ENCODE measurements around the gene AKAP12. TPM values are rescaled to one million over a fixed set of nuclear protein-coding genes. Genes with fewer than 3 reads are reported as not detected.
"Not testable (repeated sequence)": the region's sequence is repeated elsewhere in the genome, so short reads cannot be mapped to it uniquely, and the experiment has no call there.

Gene AKAP12
- total RNA-seq, 2 donors from 2014 or later: 9.4 to 25.2 TPM

- DNase-seq: no peak
- no peak for ATAC-seq
- intact Hi-C loops (cut with DNase I, micrococcal nuclease): no loop called here
Observed at GRCh38 chr6:151297886-151298285, 58.1 kb downstream of the AKAP12 start.

- DNase-seq (no peak), ATAC-seq (no peak)
- intact Hi-C loops (cut with DNase I, micrococcal nuclease): no loop called here
Observed at GRCh38 chr6:151299011-151299410, 59.2 kb downstream of the AKAP12 start.

DNA sequence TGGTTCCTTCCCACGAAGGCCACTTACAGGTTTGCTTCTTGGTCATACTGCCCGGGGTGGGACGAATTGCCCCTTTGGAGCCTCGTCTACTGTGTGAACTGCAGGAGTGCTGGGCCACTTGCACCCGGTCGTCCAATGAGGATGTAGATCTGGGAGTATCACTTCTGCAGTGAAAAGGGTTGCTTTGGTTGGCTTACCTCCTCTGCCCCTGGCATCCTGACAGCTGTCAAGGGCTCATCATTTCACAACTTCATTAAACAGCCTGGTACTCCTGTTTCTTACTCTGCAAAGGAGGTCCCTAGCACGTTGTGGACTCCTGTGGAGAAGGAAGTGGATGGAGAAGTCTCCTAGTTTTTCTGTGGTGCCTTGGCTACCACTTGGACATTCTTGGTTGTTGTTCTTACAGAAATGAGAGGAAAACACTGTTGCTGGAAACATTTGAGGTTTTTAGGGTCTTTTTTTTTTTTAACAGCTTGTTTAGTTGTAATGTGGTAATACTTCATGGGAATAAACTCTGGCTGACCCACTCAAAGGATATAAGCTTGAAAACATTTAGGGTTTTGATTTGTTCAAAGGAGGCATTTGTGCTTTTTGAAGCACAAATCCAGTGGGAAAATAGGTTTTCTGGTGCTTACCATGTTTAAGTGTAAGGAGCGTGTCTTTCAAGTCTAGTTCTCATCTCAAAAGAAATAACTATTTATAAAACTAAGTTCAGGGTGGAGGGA, 60.7 kb downstream of the AKAP12 start:
- no peak for ATAC-seq
- no peak for DNase-seq
- intact Hi-C loops (cut with DNase I, micrococcal nuclease): no loop called here

DNA sequence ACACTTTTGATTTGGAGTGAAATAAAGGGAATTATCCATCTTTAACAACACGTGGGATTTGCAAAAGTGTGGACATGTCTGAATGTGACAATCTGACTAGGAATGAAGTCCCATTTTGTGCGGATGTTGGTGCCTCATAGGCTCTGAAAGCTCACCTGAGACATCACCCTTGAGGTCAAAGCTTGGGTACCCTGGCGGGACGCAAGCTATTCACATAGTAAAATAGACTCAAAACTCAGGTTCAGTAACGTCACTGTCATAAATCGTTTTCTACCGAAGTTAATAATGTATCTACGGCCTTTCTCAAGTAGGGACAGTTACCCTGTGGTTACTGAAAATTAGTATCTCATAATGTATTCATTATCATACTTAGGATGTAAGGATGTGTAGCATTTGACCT, 61.8 kb downstream of the AKAP12 start:
- ATAC-seq (no peak), DNase-seq (no peak)
- intact Hi-C loops (cut with DNase I, micrococcal nuclease): no loop called here

DNA sequence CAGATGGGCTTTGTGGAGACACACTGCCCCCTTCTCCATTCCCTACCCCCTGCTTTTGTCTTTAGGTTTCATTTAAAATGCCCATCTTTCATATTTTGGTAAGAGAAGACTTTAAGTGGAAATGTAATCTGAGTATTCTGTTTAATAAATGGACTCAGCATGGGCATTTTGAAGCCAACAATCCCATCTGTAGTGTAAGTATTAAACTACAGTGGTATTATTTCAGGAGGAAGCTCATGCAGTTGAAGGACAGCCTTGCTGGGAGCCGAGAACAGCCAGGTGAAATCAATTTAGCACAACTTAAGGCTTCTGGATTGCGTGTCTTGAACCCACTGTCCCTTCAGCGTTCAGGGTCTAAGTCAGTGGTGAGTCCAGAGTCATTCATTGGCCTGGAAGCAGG, 63.5 kb downstream of the AKAP12 start:
- intact Hi-C loops (cut with DNase I, micrococcal nuclease): no loop called here
- ATAC-seq (no peak), DNase-seq (no peak)

- DNase-seq: no peak
- intact Hi-C loops (cut with DNase I, micrococcal nuclease): no loop called here
- ATAC-seq: no peak
Observed at GRCh38 chr6:151306269-151306783, 66.6 kb downstream of the AKAP12 start.

DNA sequence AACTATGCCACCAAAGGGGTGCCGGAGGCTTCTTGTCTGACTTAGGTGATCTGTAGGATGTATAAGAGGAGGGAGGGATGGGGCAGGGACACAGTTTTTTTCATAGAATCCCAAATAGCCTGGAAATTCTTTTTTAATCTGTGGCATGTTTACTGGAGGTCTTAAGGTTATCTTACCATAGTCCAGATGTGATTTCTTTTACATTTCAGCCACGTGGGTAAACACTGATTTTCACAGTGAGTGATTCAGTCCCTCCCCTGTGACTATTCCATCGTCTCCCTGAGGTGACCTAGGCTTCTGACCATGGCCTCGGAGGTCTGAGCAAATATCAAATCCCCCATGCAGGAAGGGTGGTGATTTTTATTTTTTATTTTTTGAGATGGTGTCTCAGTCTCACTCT, 67.7 kb downstream of the AKAP12 start:
- intact Hi-C loops (cut with DNase I, micrococcal nuclease): no loop called here
- no peak for ATAC-seq
- no peak for DNase-seq

DNA sequence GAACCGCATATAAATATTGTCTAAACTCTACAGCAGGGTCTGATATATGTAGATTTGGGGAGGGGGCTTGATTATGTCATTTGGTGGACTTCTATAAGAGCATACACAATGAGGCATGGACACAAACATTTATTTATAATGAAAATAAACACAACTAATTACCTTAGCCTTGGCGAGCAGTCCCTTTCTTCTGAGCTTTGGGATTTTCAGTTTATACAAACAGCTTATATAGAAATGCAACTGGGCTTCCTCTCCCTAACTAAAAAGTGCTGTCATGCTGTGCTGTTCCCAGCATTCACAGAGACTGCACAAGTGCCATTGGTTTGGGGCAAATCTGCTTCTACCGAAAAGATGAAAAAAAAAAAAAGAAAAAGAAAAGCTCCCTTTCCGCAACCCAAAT, 69.9 kb downstream of the AKAP12 start:
- ATAC-seq (no peak), DNase-seq (no peak)
- intact Hi-C loops (cut with DNase I, micrococcal nuclease): no loop called here

GRCh38 chr6:151310279-151310678, 70.5 kb downstream of the AKAP12 start:
- ATAC-seq: no peak
- intact Hi-C loops (cut with DNase I, micrococcal nuclease): no loop called here
- no peak for DNase-seq

DNA sequence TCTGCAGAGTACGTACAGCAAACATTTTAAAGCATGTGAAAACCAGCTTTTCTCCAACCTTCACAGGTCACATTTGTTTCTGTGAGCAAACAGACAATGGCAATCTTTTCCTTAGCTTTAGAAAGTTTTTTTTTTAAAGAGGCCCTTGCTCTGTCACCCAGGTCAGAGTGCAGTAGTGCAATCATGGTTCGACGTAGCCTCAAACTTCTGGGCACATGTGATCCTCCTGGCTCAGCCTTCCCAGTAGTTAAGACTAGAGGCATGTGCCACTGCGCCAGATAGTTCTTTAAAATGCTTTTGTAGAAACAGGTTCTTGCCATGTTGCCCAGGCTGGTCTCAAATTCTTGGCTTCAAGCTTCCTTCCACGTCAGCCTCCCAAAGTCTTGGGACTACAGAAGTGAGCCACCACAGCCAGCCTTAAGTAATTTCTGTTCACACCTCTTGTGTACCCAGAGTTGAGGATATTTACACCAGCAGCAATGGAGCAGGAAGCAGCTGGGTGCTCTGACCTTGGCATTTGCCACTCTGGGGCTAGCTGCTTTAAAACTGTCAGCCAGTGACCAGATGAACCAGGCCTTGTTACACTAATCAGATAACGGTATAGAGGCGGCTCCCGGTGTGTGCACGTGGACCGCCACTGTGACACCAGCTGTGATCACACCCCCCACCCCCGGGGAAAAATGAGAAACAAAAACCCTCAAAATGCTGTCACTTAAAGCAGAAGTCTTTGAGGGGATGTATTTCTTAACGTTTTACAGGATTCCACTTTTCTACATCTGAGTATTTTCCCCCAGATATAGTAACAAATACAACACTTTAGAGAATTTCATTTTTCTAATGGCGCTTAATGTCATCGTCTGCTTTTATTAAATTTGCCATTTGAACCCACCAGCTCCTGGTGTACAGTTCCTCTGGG, 71.3 kb downstream of the AKAP12 start:
- no peak for DNase-seq
- no peak for ATAC-seq
- intact Hi-C loops (cut with DNase I, micrococcal nuclease): no loop called here

DNA sequence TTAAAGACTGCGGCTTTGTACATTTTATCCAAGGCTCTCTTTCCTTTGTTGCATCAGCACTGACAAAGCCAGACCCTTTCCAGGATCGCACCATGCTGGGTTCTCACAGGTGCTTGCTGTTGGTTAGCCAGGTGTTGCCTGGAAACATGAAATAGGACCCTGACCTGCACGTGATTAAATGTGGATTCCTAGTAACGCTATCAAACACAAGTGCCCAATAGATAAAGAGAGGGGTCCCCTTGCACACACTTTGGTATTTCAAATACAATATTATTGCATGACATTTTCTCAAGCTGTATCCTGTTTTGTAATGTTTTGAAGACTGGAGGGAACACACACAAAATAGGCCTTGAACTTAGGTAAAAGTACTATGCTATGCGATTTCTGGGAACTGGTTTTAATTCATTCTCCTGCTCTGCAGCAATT, 73.3 kb downstream of the AKAP12 start:
- ATAC-seq (no peak), DNase-seq (no peak)
- intact Hi-C loops (cut with DNase I, micrococcal nuclease): no loop called here

GRCh38 chr6:151315661-151316060, 75.9 kb downstream of the AKAP12 start:
- ATAC-seq; DNase-seq; intact Hi-C loops (cut with DNase I, micrococcal nuclease): not testable (repeated sequence)

DNA sequence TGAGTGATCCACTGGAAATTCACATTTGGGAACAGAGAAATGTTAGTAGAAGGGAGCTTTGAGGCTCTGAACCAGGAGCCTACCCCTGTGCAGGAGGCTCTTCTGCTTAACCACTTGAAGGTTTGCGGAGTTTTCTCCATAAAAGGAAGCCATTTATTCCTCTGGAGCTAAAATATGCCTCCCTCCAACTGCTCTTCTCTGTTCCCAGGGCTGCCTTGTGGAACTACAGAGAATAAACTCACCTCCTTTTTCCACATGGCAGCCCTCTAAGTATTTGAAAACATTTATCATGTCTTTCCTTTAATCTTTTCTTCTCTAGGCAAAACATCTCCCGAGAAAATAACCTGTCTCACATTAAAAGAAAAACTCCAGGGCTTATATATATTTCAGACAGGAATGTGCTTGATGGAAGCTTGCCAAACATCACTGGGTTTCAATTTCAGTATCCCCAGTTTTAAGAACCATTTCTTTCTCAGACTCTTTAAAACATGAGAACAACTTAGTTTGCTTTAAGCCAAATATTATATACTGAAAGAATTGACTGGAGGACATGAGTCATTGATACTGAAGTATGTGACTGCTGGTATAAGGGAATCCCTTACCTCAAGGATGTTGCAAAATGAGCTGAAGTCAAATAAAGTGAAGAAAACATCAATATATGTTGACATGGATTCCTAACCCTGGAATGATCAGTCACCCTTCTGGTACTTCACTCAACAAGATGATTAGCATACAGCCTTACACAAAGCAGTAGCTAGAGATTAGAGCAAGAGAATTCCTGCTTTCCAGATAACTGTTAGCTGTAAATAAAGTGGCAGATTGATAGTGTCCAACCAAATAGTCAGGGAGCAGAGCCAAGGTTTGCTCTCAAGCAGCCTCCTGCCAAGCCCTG, 77.6 kb downstream of the AKAP12 start:
- no peak for DNase-seq
- ATAC-seq: no peak
- intact Hi-C loops (cut with DNase I, micrococcal nuclease): no loop called here

GRCh38 chr6:151317995-151318365, 78.2 kb downstream of the AKAP12 start:
- intact Hi-C loops (cut with DNase I, micrococcal nuclease): no loop called here
- DNase-seq (no peak), ATAC-seq (no peak)

GRCh38 chr6:151320140-151320539, 80.4 kb downstream of the AKAP12 start:
- ATAC-seq (no peak), DNase-seq (no peak)
- intact Hi-C loops (cut with DNase I, micrococcal nuclease): loop anchor here in 1 of 2 donors (5.0 kb wide), 1 partner anchor 303 kb away; no protein-coding TSS in a partner anchor

- no peak for DNase-seq
- intact Hi-C loops (cut with DNase I, micrococcal nuclease): loop anchor here in 1 of 2 donors (5.0 kb wide), 1 partner anchor 304 kb away; no protein-coding TSS in a partner anchor
- no peak for ATAC-seq
Observed at GRCh38 chr6:151321438-151321837, 81.7 kb downstream of the AKAP12 start.

DNA sequence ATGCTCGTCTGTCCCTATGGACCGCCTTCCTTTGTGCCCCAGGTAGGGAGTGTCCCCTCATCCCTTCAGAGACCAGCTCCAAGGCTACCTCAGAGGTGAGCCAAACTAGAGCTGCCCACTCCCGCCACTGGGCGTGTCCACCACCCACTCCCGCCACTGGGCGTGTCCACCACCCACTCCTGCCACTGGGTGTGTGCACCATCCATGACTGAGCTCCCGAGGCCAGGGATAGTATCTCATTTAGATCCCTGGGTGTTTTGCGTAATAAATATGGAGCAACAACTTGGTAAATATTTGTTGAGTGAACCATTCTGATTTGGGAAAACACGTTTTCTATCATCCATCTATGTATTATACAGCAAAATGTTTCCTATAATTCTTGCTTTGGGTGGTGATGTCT, 82.8 kb downstream of the AKAP12 start:
- intact Hi-C loops (cut with DNase I, micrococcal nuclease): loop anchor here in 1 of 2 donors (5.0 kb wide), 1 partner anchor 305 kb away; no protein-coding TSS in a partner anchor
- ATAC-seq (no peak), DNase-seq (no peak)

- intact Hi-C loops (cut with DNase I, micrococcal nuclease): loop anchor here in 1 of 2 donors (5.0 kb wide), 1 partner anchor 307 kb away; no protein-coding TSS in a partner anchor
- ATAC-seq (peak; percentile 84), DNase-seq (peak; percentile 68 to 74)
Observed at GRCh38 chr6:151323791-151324487, 84.2 kb downstream of the AKAP12 start.
